HG03196 (cell line): ENCODE results near the gene NETO2.
"Not testable (repeated sequence)": the region's sequence is repeated elsewhere in the genome, so short reads cannot be mapped to it uniquely, and the experiment has no call there.

Source experiments
- ATAC-seq: cut with Tn5 transposase; IDR thresholded peaks from one replicate; pipeline ENCODE4 v1.9.1; 2021; ENCODE audit not compliant: unreplicated experiment

The NETO2 gene

GRCh38 chr16:47136099-47136842, 7.5 kb downstream of the NETO2 start:
- ATAC-seq = no peak

DNA sequence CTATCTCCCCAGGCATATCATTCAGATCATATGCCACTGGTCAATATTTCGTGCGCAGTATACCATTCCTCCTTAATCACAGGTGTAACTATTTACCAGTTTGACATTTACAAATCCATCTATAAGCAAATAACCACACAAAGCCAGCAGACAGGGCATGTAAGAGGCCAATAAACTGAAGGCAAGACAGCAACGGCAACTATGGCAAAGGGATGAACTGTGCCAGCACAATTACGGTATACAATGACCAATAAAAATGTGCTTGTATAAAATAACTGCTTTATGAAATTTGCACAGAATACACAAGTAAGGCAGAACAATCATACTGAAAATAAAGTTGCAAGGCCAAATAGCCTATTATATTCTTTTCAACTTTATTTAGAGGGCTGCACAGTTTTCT, 9.2 kb downstream of the NETO2 start:
- ATAC-seq = no peak

- no peak for ATAC-seq
These were observed 11.4 kb downstream of the NETO2 start for GRCh38 chr16:47132308-47132707.

GRCh38 chr16:47129755-47130435, 13.8 kb downstream of the NETO2 start:
- no peak for ATAC-seq

DNA sequence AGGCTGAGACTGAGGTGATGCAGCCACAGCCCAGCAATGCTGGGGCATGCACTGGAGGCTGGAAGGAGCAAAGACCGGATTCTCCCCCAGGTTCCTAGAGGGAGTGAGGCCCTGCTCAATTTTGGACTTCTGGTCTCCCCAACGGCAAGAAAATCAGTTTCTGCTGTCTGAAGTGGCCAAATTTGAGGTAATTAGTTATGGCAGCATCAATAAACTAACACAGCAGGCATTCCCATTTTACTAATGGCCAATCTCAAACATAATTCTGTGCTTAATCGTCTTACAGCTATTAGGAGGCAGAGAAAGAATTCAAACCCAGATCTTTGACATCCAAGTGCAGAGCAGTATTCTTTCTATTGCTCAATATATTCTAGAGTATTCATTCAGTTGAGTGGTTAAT, 16.2 kb downstream of the NETO2 start:
- ATAC-seq = no peak

DNA sequence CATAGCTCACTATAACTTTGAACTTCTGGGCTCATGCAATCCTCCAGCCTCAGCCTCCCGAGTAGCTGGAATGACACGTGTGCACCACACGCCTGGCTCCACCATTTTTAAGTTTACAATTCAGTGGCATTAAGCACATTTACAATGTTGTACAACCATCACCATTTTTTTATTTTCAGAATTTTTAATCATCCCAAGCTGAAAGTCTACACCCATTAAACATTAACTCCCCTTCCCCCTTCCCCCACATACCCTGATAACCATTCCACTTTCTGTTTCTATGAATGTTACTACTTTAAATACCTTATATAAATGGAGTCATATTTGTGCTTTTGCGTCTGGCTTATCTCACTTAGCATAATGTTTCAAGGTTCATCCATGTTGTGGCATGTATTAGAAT, 18.0 kb downstream of the NETO2 start:
- ATAC-seq = no peak

DNA sequence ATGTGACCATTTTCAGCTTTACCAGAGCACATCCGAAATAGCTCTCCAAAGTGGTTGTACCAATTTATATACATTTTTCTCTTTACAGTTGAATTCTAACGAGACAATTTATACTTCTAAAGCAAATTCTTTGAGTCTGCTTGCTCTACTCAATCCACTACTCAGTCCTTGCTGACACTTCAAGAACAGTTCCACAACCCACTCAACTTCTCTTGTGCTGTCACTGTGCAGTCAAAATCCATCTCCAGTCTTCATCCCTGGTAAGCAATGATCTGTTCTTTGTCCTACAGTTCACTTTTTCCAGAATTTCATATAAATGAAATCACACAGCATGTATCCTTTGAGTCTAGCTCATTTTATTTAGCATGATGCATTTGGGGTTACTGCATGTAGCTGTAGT, 30.6 kb downstream of the NETO2 start:
- ATAC-seq = no peak

GRCh38 chr16:47110939-47111338, 32.8 kb downstream of the NETO2 start:
- ATAC-seq = no peak

GRCh38 chr16:47109361-47109760, 34.4 kb downstream of the NETO2 start:
- ATAC-seq = no peak

DNA sequence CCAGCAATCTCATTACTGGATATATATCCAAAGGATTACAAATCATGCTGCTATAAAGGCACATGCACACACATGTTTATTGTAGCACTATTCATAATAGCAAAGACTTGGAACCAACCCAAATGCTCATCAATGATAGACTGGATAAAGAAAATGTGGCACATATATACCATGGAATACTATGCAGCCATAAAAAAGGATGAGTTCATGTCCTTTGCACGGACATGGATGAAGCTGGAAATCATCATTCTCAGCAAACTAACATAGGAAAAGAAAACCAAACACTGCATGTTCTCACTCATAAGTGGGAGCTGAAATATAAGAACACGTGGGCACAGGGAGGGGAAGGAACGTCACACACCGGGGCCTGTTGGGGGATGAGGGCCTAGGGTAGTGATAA, 40.8 kb downstream of the NETO2 start:
- not testable (repeated sequence) for ATAC-seq

DNA sequence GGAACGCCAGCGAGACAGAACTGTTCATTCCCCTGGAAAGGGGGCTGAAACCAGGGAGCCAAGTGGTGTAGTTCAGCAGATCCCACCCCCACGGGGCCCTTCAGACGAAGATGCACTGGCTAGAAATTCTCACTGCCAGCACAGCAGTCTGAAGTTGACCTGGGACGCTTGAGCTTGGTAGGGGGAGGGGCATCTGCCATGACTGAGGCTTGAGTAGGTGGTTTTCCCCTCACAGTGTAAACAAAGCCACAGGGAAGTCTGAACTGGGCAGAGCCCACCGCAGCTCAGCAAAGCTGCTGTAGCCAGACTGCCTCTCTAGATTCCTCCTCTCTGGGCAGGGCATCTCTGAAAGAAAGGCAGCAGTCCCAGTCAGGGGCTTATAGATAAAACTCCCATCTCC, 46.6 kb downstream of the NETO2 start:
- ATAC-seq = not testable (repeated sequence)

GRCh38 chr16:47096297-47096696, 47.4 kb downstream of the NETO2 start:
- no peak for ATAC-seq

DNA sequence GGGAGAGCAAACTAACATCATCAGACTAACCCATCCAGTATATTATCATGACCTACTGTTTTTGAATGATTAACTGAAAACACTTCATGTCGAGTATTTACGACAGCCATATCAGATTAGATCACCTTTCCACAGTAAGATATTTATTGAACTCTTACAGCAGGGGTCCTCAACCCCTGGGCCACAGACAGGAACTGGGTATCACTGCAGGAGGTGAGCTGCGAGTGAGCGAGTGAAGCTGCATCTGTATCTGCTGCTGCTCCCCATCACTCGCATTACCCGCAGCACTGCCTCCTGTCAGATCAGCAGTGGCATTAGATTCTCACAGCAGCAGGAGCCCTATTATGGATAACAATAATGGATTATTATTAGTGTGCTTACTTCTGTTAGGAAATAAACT, 59.5 kb downstream of the NETO2 start:
- ATAC-seq = no peak

- ATAC-seq = no peak
These were observed 61.5 kb downstream of the NETO2 start for GRCh38 chr16:47082099-47082865.

- no peak for ATAC-seq
These were observed 62.6 kb downstream of the NETO2 start for GRCh38 chr16:47081115-47081514.

DNA sequence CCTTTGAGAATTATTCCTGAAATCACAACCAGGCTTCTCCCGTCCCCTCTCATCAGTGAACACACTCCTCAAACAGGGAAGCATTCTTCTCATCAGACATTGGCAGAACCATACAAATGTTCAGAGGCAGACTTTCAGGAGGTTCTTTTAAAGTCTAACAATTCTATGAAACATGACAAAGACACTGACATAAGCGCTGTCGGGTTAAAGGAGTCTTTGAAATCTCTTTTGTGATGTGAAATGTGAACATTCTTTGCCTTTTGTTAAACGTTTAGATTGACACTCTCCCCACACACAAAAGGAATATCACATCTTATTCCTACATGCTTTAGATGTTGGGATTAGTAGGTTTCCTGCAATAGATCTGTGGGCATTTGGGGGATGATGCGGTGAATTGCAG, 63.9 kb downstream of the NETO2 start:
- ATAC-seq = no peak

- ATAC-seq = no peak
These were observed 70.3 kb downstream of the NETO2 start for GRCh38 chr16:47073223-47074155.

DNA sequence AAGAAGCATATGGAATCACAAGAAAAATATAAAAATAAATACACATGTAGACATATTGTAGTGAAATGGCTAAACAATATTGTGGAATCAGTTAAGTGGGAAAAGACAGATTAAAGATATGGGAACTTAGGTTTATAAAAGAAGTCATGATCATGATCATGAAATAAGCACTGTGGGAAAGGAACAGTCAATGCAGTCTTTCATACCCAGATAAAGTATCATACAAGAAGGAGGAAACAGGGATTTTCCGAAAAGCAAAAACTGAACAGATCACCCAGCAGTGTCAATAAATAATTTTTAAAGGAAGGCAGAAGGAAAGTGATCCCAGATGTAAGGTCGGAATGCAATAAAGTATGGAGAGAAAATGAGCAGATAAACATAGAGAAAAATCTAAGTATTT, 71.6 kb downstream of the NETO2 start:
- ATAC-seq = no peak

DNA sequence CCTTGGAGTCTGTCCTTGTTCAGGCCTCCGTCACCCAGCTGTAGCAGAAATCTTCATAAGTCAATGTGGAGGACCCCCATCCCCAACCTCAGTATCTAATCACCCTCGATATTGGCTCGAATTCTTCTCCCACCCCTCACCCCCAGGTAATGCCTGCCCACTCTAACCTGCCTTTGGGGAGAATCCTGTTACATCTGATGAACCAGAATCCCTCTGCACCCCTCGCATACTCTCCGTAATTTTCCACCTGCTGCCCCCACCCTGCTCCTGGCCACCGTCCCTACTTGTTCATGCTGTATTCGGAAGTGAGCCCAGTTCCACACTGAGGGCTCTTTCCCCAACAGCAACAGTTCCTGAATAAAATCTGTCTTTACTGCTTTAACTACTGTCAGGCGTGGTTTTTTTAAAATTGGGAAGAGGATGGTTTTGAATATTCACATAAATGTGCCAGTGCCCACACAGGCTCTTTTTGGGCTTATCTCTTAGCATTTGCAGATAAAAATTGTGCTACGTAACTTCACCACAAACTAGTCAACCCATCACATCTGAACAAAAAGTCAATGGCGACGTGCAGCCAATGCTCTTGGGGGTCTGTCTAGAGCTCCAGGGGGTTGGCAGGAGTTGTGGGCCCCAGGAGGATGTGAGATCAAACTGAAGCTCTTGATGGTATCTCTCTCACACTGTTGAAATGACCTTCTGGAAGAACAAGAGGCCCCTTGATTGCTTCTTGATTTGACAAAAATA, 73.7 kb downstream of the NETO2 start:
- ATAC-seq = no peak

DNA sequence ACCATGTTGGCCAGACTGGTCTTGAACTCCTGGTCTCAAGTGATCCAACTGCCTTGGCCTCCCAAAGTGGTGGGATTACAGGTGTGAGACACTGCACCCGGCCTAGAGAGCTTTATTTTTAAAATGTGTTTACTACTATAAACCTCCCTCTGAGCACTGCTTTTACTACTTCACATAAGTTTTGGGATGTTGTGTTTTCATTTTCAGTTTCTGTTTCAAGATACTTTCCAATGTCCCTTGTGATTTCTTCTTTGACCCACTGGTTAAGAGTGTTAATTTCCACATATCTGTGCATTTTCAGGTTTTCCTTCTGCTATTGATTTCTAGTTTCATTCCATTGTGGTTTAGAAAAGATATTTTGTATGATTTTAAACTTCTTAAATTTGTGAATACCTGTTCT, 74.4 kb downstream of the NETO2 start:
- no peak for ATAC-seq
